Esophagus muscularis mucosa (tissue), 4 donors: ENCODE data around the gene CYP2J2. TPM values are rescaled to one million over a fixed set of nuclear protein-coding genes. Genes with fewer than 3 reads are reported as not detected.
A peak's percentile ranks its signal among the peaks of the same experiment; 100 is the strongest.
"Not testable (repeated sequence)": the region's sequence is repeated elsewhere in the genome, so short reads cannot be mapped to it uniquely, and the experiment has no call there.

Experiments used
- DNase-seq: peaks from one replicate; pipeline ENCODE4 v3.0.0-alpha.2; 2017; ENCODE audit errors: extremely low spot score
- H3K27ac ChIP-seq, 4 donors: fragments of 200-600 bp; sonication (generic); replicated peaks in 1 of 4; 1 replicate in 3 of 4; 2 replicates in 1 of 4; pipeline ENCODE4 v1.5.1; 2016 to 2019; ENCODE audit warnings: mild to moderate bottlenecking in 1 of 4
- H3K27me3 ChIP-seq, 4 donors: fragments of 200-600 bp; sonication (generic); one replicate each; pipeline versions ENCODE4 v1.5.1 to v1.6.0; 2016 to 2019
- H3K36me3 ChIP-seq, 4 donors: fragments of 200-600 bp; sonication (generic); one replicate each; pipeline ENCODE4 v1.5.1; 2016 to 2019
- H3K4me1 ChIP-seq, 4 donors: fragments of 200-600 bp; sonication (generic); one replicate each; pipeline ENCODE4 v1.5.1; 2016 to 2019
- H3K4me3 ChIP-seq, 4 donors: fragments of 200-600 bp; sonication (generic); 1 replicate in 2 of 4; 2 replicates in 2 of 4; pipeline ENCODE4 v1.5.1; 2016 to 2019; ENCODE audit warnings: mild to moderate bottlenecking in 4 of 4, moderate library complexity in 1 of 4
- H3K9me3 ChIP-seq, 4 donors: fragments of 200-600 bp; sonication (generic); 1 replicate in 3 of 4; 2 replicates in 1 of 4; pipeline ENCODE4 v1.5.1; 2016 to 2019
- CTCF ChIP-seq, 3 experiments: fragments of 200-600 bp in 2 of 3; fragments of 450-650 bp in 1 of 3; sonication (generic) in 2 of 3; IDR thresholded peaks; one replicate each; pipeline ENCODE4 v1.5.1; 2017 to 2019; ENCODE audit warnings: antibody characterized with exemption in 3 of 3, mild to moderate bottlenecking in 2 of 3, moderate library complexity in 1 of 3
- EP300 ChIP-seq: sonication (generic); formaldehyde crosslinking; IDR thresholded peaks from one replicate; pipeline ENCODE4 v1.6.1; 2017; ENCODE audit warnings: antibody characterized with exemption
- POLR2A ChIP-seq: fragments of 450-650 bp; IDR thresholded peaks from one replicate; pipeline ENCODE4 v1.6.1; 2017; ENCODE audit warnings: antibody characterized with exemption, moderate library complexity, mild to moderate bottlenecking, low read depth
- POLR2AphosphoS5 ChIP-seq, 2 donors: sonication (generic); formaldehyde crosslinking; IDR thresholded peaks; one replicate each; pipeline ENCODE4 v1.6.1; 2017; ENCODE audit warnings: antibody characterized with exemption in 2 of 2
- WGBS: methylation state at CpG from one replicate; pipeline ENCODE4 v1.1.5; 2018; 5-methylcytosine and 5-hydroxymethylcytosine counted together
- intact Hi-C: fragments of 100-400 bp; cut with DNase I; formaldehyde crosslinking; loops from one replicate; pipeline ENCODE4 v1.15.1; 2023
- total RNA-seq, 4 donors: library from RNA; depleted of rRNA; stranded (reverse); fragments of >200 nt; gene quantifications; one replicate each; pipeline versions ENCODE4 v1.1.0 to v1.2.1, GENCODE V29; 2016

The CYP2J2 gene
- total RNA-seq, 4 donors from 2014 or later, result 0.17 to 0.42 (median 0.26) TPM; not detected in 1

GRCh38 chr1:59936358-59936821, 9.8 kb upstream of the CYP2J2 start:
- Histone ChIP-seq H3K27me3 (no peaks in the 10 kb centered on the region), H3K4me1 (no peaks in the 10 kb centered on the region), H3K4me3 (no peak overlapping the region), H3K36me3 (no peaks in the 10 kb centered on the region), H3K9me3 (peaks cover 0 to 7% (median 0%) of the 10 kb centered on the region in 4 donors), H3K27ac (no peak overlapping the region)
- WGBS, result 94% methylated on average over 5 of the region's 5 CpGs
- no peak for TF ChIP-seq POLR2AphosphoS5 (IDR thresholded peaks at IDR 0.05)
- TF ChIP-seq POLR2A, result no peak
- no peak for TF ChIP-seq CTCF (IDR thresholded peaks at IDR 0.05)
- no peak for TF ChIP-seq EP300
- intact Hi-C loops, result no loop called here
- DNase-seq, result no peak

DNA sequence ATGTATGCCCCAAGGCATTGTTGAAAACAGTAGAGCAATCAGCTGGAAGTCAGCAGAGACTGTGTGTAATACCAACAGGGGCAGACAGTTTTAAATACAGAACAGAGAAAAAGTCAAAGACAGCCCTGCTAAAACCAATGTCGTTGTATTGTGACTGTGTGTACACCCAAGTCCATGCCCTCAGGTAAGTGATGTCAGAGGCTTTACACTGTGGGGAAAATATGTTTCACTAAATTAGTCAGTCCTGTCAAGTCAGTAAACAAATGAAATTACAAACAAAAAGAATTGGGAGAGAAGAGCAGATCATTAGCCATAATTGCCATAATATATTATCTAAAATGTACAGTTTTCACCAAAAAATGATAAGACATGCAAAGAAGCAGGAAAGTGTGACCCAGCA, 2.4 kb upstream of the CYP2J2 start:
- Histone ChIP-seq H3K9me3 (peaks cover 0 to 11% (median 3%) of the 10 kb centered on the region in 4 donors), H3K27me3 (peaks cover 0 to 42% (median 9%) of the 10 kb centered on the region in 4 donors), H3K36me3 (no peaks in the 10 kb centered on the region), H3K27ac (no peak overlapping the region), H3K4me3 (no peak overlapping the region), H3K4me1 (peaks cover 0 to 13% (median 12%) of the 10 kb centered on the region in 4 donors)
- intact Hi-C loops, result no loop called here
- WGBS, result 69% methylated on average over 1 of the region's 1 CpG
- no peak for DNase-seq
- no peak for TF ChIP-seq EP300
- no peak for TF ChIP-seq CTCF (IDR thresholded peaks at IDR 0.05)
- no peak for TF ChIP-seq POLR2AphosphoS5 (IDR thresholded peaks at IDR 0.05)
- no peak for TF ChIP-seq POLR2A

DNA sequence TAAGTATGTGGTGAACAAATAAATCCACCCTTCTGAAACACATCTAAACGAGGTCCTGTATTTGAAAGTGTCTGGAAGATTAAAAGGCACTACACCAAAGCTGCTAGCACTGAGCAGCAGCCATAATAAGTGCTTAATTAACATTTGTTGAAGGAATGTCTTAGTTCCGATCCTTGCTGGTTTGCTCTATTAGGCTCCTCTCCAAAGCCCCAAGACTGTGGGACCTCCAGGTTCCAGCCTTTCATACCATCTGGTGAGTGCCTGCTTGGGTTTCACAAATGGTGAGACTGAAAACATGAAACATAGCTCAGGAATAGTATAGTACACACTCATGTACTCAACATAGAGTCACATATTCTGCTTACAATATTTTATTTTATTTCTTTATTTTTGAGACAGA, 640 bp upstream of the CYP2J2 start:
- Histone ChIP-seq H3K36me3 (no peaks in the 10 kb centered on the region), H3K27me3 (peaks cover 0 to 42% (median 9%) of the 10 kb centered on the region in 4 donors), H3K4me1 (peaks cover 0 to 13% (median 12%) of the 10 kb centered on the region in 4 donors), H3K4me3 (peak overlapping the region; percentile 46 to 53 (median 50)), H3K27ac (no peak overlapping the region), H3K9me3 (peaks cover 0 to 17% (median 6%) of the 10 kb centered on the region in 4 donors)
- WGBS, result 36% methylated on average over 2 of the region's 2 CpGs
- DNase-seq, result no peak
- TF ChIP-seq POLR2AphosphoS5 (IDR thresholded peaks at IDR 0.05) (no peak), CTCF (IDR thresholded peaks at IDR 0.05) (no peak), POLR2A (no peak), EP300 (no peak)
- intact Hi-C loops, result no loop called here

DNA sequence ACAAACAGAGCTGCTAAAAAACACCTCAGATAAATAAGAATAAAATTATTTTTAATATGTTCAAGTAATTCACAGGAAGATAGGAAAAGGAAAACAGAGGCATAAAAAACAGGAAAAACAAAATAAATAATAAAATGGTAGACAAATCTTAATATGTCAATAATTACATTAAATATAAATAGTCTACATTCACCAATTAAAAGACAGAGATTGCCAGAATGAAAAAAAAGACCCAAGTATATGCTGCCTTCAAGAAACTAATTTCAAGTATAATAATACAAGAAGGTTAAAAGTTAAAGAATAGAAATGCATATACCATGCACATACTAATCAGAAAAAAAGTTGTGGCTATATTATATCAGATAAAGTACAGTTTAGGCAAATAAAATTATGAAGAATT, 1.9 kb downstream of the CYP2J2 start:
- Histone ChIP-seq H3K4me1 (peaks cover 0 to 13% (median 12%) of the 10 kb centered on the region in 4 donors), H3K27ac (no peak overlapping the region), H3K4me3 (no peak overlapping the region), H3K36me3 (no peaks in the 10 kb centered on the region), H3K9me3 (peaks cover 0 to 17% (median 6%) of the 10 kb centered on the region in 4 donors), H3K27me3 (peaks cover 0 to 34% (median 9%) of the 10 kb centered on the region in 4 donors)
- TF ChIP-seq CTCF (IDR thresholded peaks at IDR 0.05) (no peak), EP300 (no peak), POLR2A (no peak), POLR2AphosphoS5 (IDR thresholded peaks at IDR 0.05) (no peak)
- intact Hi-C loops, result no loop called here
- no peak for DNase-seq

DNA sequence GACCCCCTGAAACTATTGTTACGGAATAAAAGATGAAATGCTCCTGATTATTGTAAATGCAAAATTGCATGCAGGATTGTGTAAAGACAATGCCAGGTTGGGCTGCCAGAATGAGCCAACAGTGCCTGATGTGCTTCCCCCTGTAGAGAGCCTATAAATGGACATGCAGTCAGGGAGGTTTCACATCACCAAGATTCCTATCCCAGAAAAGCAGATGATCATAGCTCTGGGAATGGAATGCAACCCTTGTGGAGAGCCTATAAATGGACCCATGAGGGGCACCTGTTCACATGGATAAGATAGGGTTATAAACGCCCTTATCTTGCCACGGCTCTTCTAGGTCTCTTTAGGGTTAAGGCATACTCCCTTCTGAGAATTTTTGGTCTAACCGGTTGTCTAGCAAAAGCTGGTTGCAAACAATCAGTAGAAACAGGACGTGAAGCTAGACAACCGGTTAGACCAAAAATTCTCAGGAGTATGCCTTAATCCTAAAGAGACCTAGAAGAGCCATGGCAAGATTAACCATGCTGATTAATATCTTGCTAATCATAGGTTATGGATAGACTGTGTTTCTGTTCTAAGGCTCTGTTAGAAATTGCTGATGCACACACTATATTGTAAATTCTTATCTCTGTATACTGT, 5.2 kb downstream of the CYP2J2 start:
- intact Hi-C loops, H3K4me1 ChIP-seq, H3K36me3 ChIP-seq, H3K27ac ChIP-seq, H3K4me3 ChIP-seq, DNase-seq, H3K27me3 ChIP-seq: not testable (repeated sequence)
- 92% methylated on average over 6 of the region's 6 CpGs for WGBS
- peaks cover 0 to 17% (median 6%) of the 10 kb centered on the region in 4 donors for H3K9me3 ChIP-seq
